Astrocyte (in vitro differentiated cells and primary cell): ENCODE results near the gene TRIM56.
"Not testable (repeated sequence)": the region's sequence is repeated elsewhere in the genome, so short reads cannot be mapped to it uniquely, and the experiment has no call there.

Experiments used
- CTCF ChIP-seq: IDR thresholded peaks from 2 replicates; pipeline ENCODE4 v1.5.1; 2011; ENCODE audit warnings: low read depth, mild to moderate bottlenecking, inconsistent platforms, low read length, moderate library complexity; ENCODE audit not compliant: insufficient read depth
- EZH2 ChIP-seq: IDR thresholded peaks from 2 replicates; pipeline ENCODE4 v1.6.1; 2012; ENCODE audit warnings: mild to moderate bottlenecking, low read length, inconsistent platforms; ENCODE audit not compliant: insufficient read depth

GRCh38 chr7:101105248-101105647 lies 20.0 kb downstream of the TRIM56 start:
- TF ChIP-seq EZH2, CTCF: not testable (repeated sequence)
